Measurements from ENCODE around the gene STK17B.

Gene STK17B

GRCh38 chr2:196143730-196144131 lies 27.6 kb downstream of the STK17B start:
- no peaks in the 10 kb centered on the region for H3K9me3 ChIP-seq (ENCODE audit: control insufficient read depth, low read length)
- WGBS, 2 experiments, result 99% methylated on average over 3 to 4 of the region's 4 CpGs
- no peak overlapping the region for H3K4me3 ChIP-seq (ENCODE audit: insufficient read depth, low read depth, low read length)
- no peak overlapping the region for H3K27ac ChIP-seq (ENCODE audit: insufficient read depth, low read depth, low read length, poor library complexity, severe bottlenecking)
- H3K36me3 ChIP-seq (ENCODE audit: control insufficient read depth, insufficient read depth, low read length), result no peaks in the 10 kb centered on the region
- no peaks in the 10 kb centered on the region for H3K4me1 ChIP-seq (ENCODE audit: control insufficient read depth, insufficient read depth, low read length)
- H3K27me3 ChIP-seq (ENCODE audit: control insufficient read depth, insufficient read depth, low read length, poor library complexity, severe bottlenecking), result no peaks in the 10 kb centered on the region

- Histone ChIP-seq H3K4me3 (ENCODE audit: insufficient read depth, low read depth, low read length) (no peak overlapping the region), H3K27ac (ENCODE audit: insufficient read depth, low read depth, low read length, poor library complexity, severe bottlenecking) (no peak overlapping the region), H3K9me3 (ENCODE audit: control insufficient read depth, low read length) (no peaks in the 10 kb centered on the region), H3K27me3 (ENCODE audit: control insufficient read depth, insufficient read depth, low read length, poor library complexity, severe bottlenecking) (no peaks in the 10 kb centered on the region), H3K4me1 (ENCODE audit: control insufficient read depth, insufficient read depth, low read length) (no peaks in the 10 kb centered on the region), H3K36me3 (ENCODE audit: control insufficient read depth, insufficient read depth, low read length) (peaks cover 3% of the 10 kb centered on the region)
- 94 to 100% methylated on average over 1 of the region's 1 CpG for WGBS, 2 experiments
Measured at GRCh38 chr2:196142825-196143224, 28.6 kb downstream of the STK17B start.

- Histone ChIP-seq H3K36me3 (ENCODE audit: control insufficient read depth, insufficient read depth, low read length) (peaks cover 7% of the 10 kb centered on the region), H3K4me3 (ENCODE audit: insufficient read depth, low read depth, low read length) (no peak overlapping the region), H3K27me3 (ENCODE audit: control insufficient read depth, insufficient read depth, low read length, poor library complexity, severe bottlenecking) (no peaks in the 10 kb centered on the region), H3K9me3 (ENCODE audit: control insufficient read depth, low read length) (no peaks in the 10 kb centered on the region), H3K4me1 (ENCODE audit: control insufficient read depth, insufficient read depth, low read length) (no peaks in the 10 kb centered on the region), H3K27ac (ENCODE audit: insufficient read depth, low read depth, low read length, poor library complexity, severe bottlenecking) (no peak overlapping the region)
Measured at GRCh38 chr2:196140213-196140612, 31.2 kb downstream of the STK17B start.

GRCh38 chr2:196137271-196137670 lies 34.1 kb downstream of the STK17B start:
- Histone ChIP-seq H3K4me3 (ENCODE audit: insufficient read depth, low read depth, low read length) (no peak overlapping the region), H3K9me3 (ENCODE audit: control insufficient read depth, low read length) (no peaks in the 10 kb centered on the region), H3K36me3 (ENCODE audit: control insufficient read depth, insufficient read depth, low read length) (peaks cover 7% of the 10 kb centered on the region), H3K4me1 (ENCODE audit: control insufficient read depth, insufficient read depth, low read length) (no peaks in the 10 kb centered on the region), H3K27me3 (ENCODE audit: control insufficient read depth, insufficient read depth, low read length, poor library complexity, severe bottlenecking) (no peaks in the 10 kb centered on the region), H3K27ac (ENCODE audit: insufficient read depth, low read depth, low read length, poor library complexity, severe bottlenecking) (no peak overlapping the region)
- WGBS, 2 experiments, result 86 to 95% methylated on average over 2 of the region's 2 CpGs

GRCh38 chr2:196136151-196136550 lies 35.2 kb downstream of the STK17B start:
- Histone ChIP-seq H3K27ac (ENCODE audit: insufficient read depth, low read depth, low read length, poor library complexity, severe bottlenecking) (no peak overlapping the region), H3K36me3 (ENCODE audit: control insufficient read depth, insufficient read depth, low read length) (peaks cover 7% of the 10 kb centered on the region)

GRCh38 chr2:196131949-196132925 lies 39.1 kb downstream of the STK17B start:
- Histone ChIP-seq H3K4me1 (ENCODE audit: control insufficient read depth, insufficient read depth, low read length) (no peaks in the 10 kb centered on the region), H3K4me3 (ENCODE audit: insufficient read depth, low read depth, low read length) (no peak overlapping the region), H3K36me3 (ENCODE audit: control insufficient read depth, insufficient read depth, low read length) (peaks cover 4% of the 10 kb centered on the region), H3K27ac (ENCODE audit: insufficient read depth, low read depth, low read length, poor library complexity, severe bottlenecking) (no peak overlapping the region), H3K9me3 (ENCODE audit: control insufficient read depth, low read length) (peaks cover 2% of the 10 kb centered on the region), H3K27me3 (ENCODE audit: control insufficient read depth, insufficient read depth, low read length, poor library complexity, severe bottlenecking) (no peaks in the 10 kb centered on the region)
- 74 to 78% methylated on average over 5 of the region's 5 CpGs for WGBS, 2 experiments

More at GRCh38 chr2:196136151-196136550, 35.2 kb downstream of the STK17B start:
- no peak overlapping the region for H3K4me3 ChIP-seq (ENCODE audit: insufficient read depth, low read depth, low read length)
- 93 to 94% methylated on average over 7 of the region's 7 CpGs for WGBS, 2 experiments
- H3K4me1 ChIP-seq (ENCODE audit: control insufficient read depth, insufficient read depth, low read length), result no peaks in the 10 kb centered on the region
- H3K27me3 ChIP-seq (ENCODE audit: control insufficient read depth, insufficient read depth, low read length, poor library complexity, severe bottlenecking), result no peaks in the 10 kb centered on the region
- H3K9me3 ChIP-seq (ENCODE audit: control insufficient read depth, low read length), result no peaks in the 10 kb centered on the region

- Histone ChIP-seq H3K36me3 (ENCODE audit: control insufficient read depth, insufficient read depth, low read length) (no peaks in the 10 kb centered on the region), H3K9me3 (ENCODE audit: control insufficient read depth, low read length) (peaks cover 2% of the 10 kb centered on the region), H3K27ac (ENCODE audit: insufficient read depth, low read depth, low read length, poor library complexity, severe bottlenecking) (no peak overlapping the region), H3K4me3 (ENCODE audit: insufficient read depth, low read depth, low read length) (no peak overlapping the region), H3K27me3 (ENCODE audit: control insufficient read depth, insufficient read depth, low read length, poor library complexity, severe bottlenecking) (no peaks in the 10 kb centered on the region), H3K4me1 (ENCODE audit: control insufficient read depth, insufficient read depth, low read length) (no peaks in the 10 kb centered on the region)
- WGBS, 2 experiments, result 82 to 83% methylated on average over 7 of the region's 7 CpGs
Measured at GRCh38 chr2:196131384-196131937, 39.9 kb downstream of the STK17B start.

GRCh38 chr2:196130039-196130825 lies 41.1 kb downstream of the STK17B start:
- Histone ChIP-seq H3K9me3 (ENCODE audit: control insufficient read depth, low read length) (peaks cover 2% of the 10 kb centered on the region), H3K27ac (ENCODE audit: insufficient read depth, low read depth, low read length, poor library complexity, severe bottlenecking) (no peak overlapping the region), H3K27me3 (ENCODE audit: control insufficient read depth, insufficient read depth, low read length, poor library complexity, severe bottlenecking) (no peaks in the 10 kb centered on the region), H3K4me3 (ENCODE audit: insufficient read depth, low read depth, low read length) (no peak overlapping the region), H3K36me3 (ENCODE audit: control insufficient read depth, insufficient read depth, low read length) (no peaks in the 10 kb centered on the region), H3K4me1 (ENCODE audit: control insufficient read depth, insufficient read depth, low read length) (no peaks in the 10 kb centered on the region)
- 92 to 96% methylated on average over 7 of the region's 7 CpGs for WGBS, 2 experiments

- Histone ChIP-seq H3K4me3 (ENCODE audit: insufficient read depth, low read depth, low read length) (no peak overlapping the region), H3K9me3 (ENCODE audit: control insufficient read depth, low read length) (peaks cover 2% of the 10 kb centered on the region), H3K36me3 (ENCODE audit: control insufficient read depth, insufficient read depth, low read length) (no peaks in the 10 kb centered on the region), H3K27me3 (ENCODE audit: control insufficient read depth, insufficient read depth, low read length, poor library complexity, severe bottlenecking) (no peaks in the 10 kb centered on the region), H3K4me1 (ENCODE audit: control insufficient read depth, insufficient read depth, low read length) (no peaks in the 10 kb centered on the region), H3K27ac (ENCODE audit: insufficient read depth, low read depth, low read length, poor library complexity, severe bottlenecking) (no peak overlapping the region)
- WGBS, 2 experiments, result 91 to 100% methylated on average over 1 of the region's 1 CpG
Measured at GRCh38 chr2:196128749-196129148, 42.6 kb downstream of the STK17B start.

GRCh38 chr2:196125596-196125995 lies 45.8 kb downstream of the STK17B start:
- H3K27ac ChIP-seq (ENCODE audit: insufficient read depth, low read depth, low read length, poor library complexity, severe bottlenecking), result no peak overlapping the region
- WGBS, 2 experiments, result 67 to 70% methylated on average over 2 of the region's 2 CpGs
- H3K27me3 ChIP-seq (ENCODE audit: control insufficient read depth, insufficient read depth, low read length, poor library complexity, severe bottlenecking), result no peaks in the 10 kb centered on the region
- peaks cover 2% of the 10 kb centered on the region for H3K9me3 ChIP-seq (ENCODE audit: control insufficient read depth, low read length)
- H3K4me1 ChIP-seq (ENCODE audit: control insufficient read depth, insufficient read depth, low read length), result no peaks in the 10 kb centered on the region
- H3K4me3 ChIP-seq (ENCODE audit: insufficient read depth, low read depth, low read length), result no peak overlapping the region
- H3K36me3 ChIP-seq (ENCODE audit: control insufficient read depth, insufficient read depth, low read length), result no peaks in the 10 kb centered on the region

Data from ectodermal cell (in vitro differentiated cells).